ENCODE measurements around the gene NCOA7.
A peak's percentile ranks its signal among the peaks of the same experiment; 100 is the strongest.

NCOA7 gene

GRCh38 chr6:125784365-125784764 lies 6.4 kb upstream of the NCOA7 start:
- CTCF ChIA-PET = interaction anchor here (0.9 to 17.5 kb wide), 5 partner anchors 10 to 472 kb away, joined by 3 to 241 read pairs (median 4); partner anchors contain the start of gene HINT3
- DNase-seq (ENCODE audit: extremely low spot score) = no peak
- POLR2A ChIA-PET = no interaction called here
- no peak for TF ChIP-seq CTCF (IDR thresholded peaks at IDR 0.05; ENCODE audit: control extremely low read depth, extremely low read depth, low read depth, missing control alignments)

GRCh38 chr6:125787791-125788190 lies 3.0 kb upstream of the NCOA7 start:
- POLR2A ChIA-PET = no interaction called here
- CTCF ChIA-PET = interaction anchor here (12.8 to 17.5 kb wide), 2 partner anchors 23 to 169 kb away, joined by 143 to 241 read pairs; partner anchors contain the start of gene HINT3
- no peak for DNase-seq (ENCODE audit: extremely low spot score)
- TF ChIP-seq CTCF (IDR thresholded peaks at IDR 0.05; ENCODE audit: control extremely low read depth, extremely low read depth, low read depth, missing control alignments) = peak; percentile 29

- no peak for TF ChIP-seq CTCF (IDR thresholded peaks at IDR 0.05; ENCODE audit: control extremely low read depth, extremely low read depth, low read depth, missing control alignments)
- no peak for DNase-seq (ENCODE audit: extremely low spot score)
- ChIA-PET POLR2A (interaction anchor here (1.7 to 2.8 kb wide), 2 partner anchors 8 to 197 kb away, joined by 6 to 16 read pairs; partner anchors contain the start of gene TRMT11), CTCF (interaction anchor here (1.1 to 17.5 kb wide), 12 partner anchors 8 to 205 kb away, joined by 3 to 241 read pairs (median 12); partner anchors contain the start of genes HINT3 and TRMT11)
Observed at GRCh38 chr6:125789167-125789566, 1.6 kb upstream of the NCOA7 start.

GRCh38 chr6:125789576-125790357 lies 993 bp upstream of the NCOA7 start:
- no peak for TF ChIP-seq CTCF (IDR thresholded peaks at IDR 0.05; ENCODE audit: control extremely low read depth, extremely low read depth, low read depth, missing control alignments)
- ChIA-PET CTCF (interaction anchor here (0.9 to 17.5 kb wide), 21 partner anchors 9 to 1501 kb away, joined by 3 to 241 read pairs (median 8); partner anchors contain the start of genes HINT3 and TRMT11), POLR2A (interaction anchor here (1.7 to 2.8 kb wide), 2 partner anchors 9 to 197 kb away, joined by 6 to 16 read pairs; partner anchors contain the start of gene TRMT11)
- DNase-seq (ENCODE audit: extremely low spot score) = peak; percentile 35

- TF ChIP-seq CTCF (IDR thresholded peaks at IDR 0.05; ENCODE audit: control extremely low read depth, extremely low read depth, low read depth, missing control alignments) = peak; percentile 58
- ChIA-PET CTCF (interaction anchor here (0.7 to 17.5 kb wide), 23 partner anchors 8 to 1500 kb away, joined by 3 to 241 read pairs (median 6); partner anchors contain the start of genes HINT3 and TRMT11), POLR2A (interaction anchor here (1.0 to 2.8 kb wide), 3 partner anchors 10 to 195 kb away, joined by 3 to 16 read pairs (median 6); partner anchors contain the start of gene TRMT11)
- peak; percentile 55 for DNase-seq (ENCODE audit: extremely low spot score)
Observed at GRCh38 chr6:125791151-125791819, 525 bp downstream of the NCOA7 start.

GRCh38 chr6:125791820-125792165 lies 1.0 kb downstream of the NCOA7 start:
- no peak for TF ChIP-seq CTCF (IDR thresholded peaks at IDR 0.05; ENCODE audit: control extremely low read depth, extremely low read depth, low read depth, missing control alignments)
- CTCF ChIA-PET = interaction anchor here (0.7 to 17.5 kb wide), 14 partner anchors 10 to 194 kb away, joined by 3 to 241 read pairs (median 8); partner anchors contain the start of genes HINT3 and TRMT11
- POLR2A ChIA-PET = interaction anchor here (1.0 to 2.8 kb wide), 2 partner anchors 11 to 43 kb away, joined by 3 to 16 read pairs; no protein-coding TSS in a partner anchor
- no peak for DNase-seq (ENCODE audit: extremely low spot score)
